ENCODE data around the gene MAX.

The MAX gene

DNA sequence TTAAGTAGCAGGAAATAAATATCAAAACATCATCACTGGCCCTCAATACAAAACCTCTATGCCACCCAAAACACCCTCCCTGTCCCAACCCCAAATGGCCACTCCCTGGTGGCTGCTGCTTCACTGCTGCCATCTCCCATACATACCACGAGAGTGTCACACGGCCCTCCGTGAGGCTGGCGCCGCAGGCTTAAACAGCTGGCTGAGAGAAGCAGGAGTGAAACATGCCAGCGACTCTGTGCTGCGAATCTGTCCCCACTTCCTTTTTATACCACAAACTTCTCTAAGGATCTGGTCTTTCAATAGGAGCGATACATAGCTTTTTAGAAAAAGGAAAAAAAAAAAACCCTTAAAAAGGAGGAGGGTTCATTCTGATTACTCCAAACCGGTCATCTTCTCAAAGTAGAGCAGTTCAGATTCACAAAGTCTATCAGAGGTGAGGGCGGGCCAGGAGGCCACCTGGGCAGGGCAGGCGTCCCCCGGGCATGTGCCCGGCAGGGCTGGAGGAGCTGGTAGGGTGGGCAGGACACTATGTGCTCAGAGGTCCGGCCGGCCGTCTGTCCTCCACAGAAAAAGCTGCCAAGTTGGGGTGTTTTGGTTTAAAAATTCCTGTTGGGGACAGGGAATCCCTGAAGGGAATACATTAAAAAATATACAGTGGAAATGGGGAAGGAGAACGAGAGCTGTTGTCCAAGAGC lies 26.5 kb downstream of the MAX start:
- Histone ChIP-seq H4K91ac (ENCODE audit: low read depth, low read length, poor library complexity) (no peak overlapping the region), H3K27ac (replicated peaks; ENCODE audit: low read length) (no peak overlapping the region), H3K36me3 (replicated peaks in 1 of 2; ENCODE audit: control insufficient read depth in 2 of 2, insufficient read depth in 2 of 2, low read length in 2 of 2) (peaks cover 21 to 71% of the 10 kb centered on the region in 2 donors), H4K8ac (ENCODE audit: low read depth, low read length) (no peak overlapping the region), H3K14ac (ENCODE audit: low read length) (no peak overlapping the region), H2BK12ac (ENCODE audit: low read length) (no peak overlapping the region), H2BK15ac (ENCODE audit: low read length) (no peak overlapping the region), H2AK5ac (ENCODE audit: low read depth, low read length) (no peak overlapping the region), H3K4me2 (ENCODE audit: insufficient read depth, low read length, poor library complexity, severe bottlenecking) (no peak overlapping the region), H3K18ac (ENCODE audit: low read length) (no peak overlapping the region), H3K9me3 (replicated peaks in 1 of 2; ENCODE audit: control insufficient read depth in 2 of 2, insufficient read depth in 1 of 2, low read depth in 1 of 2, low read length in 2 of 2) (no peaks in the 10 kb centered on the region), H2BK120ac (ENCODE audit: low read depth, low read length) (no peak overlapping the region), H3K4me3 (ENCODE audit: low read length in 2 of 2) (no peak overlapping the region), H3K23ac (ENCODE audit: low read depth, low read length, poor library complexity) (no peak overlapping the region), H3K79me1 (ENCODE audit: low read depth, low read length) (no peaks in the 10 kb centered on the region), H3K9ac (ENCODE audit: low read depth, low read length, poor library complexity) (no peak overlapping the region), H2AFZ (ENCODE audit: low read length) (no peak overlapping the region), H3K4me1 (ENCODE audit: control insufficient read depth in 2 of 2, insufficient read depth in 1 of 2, low read depth in 1 of 2, low read length in 2 of 2) (no peaks in the 10 kb centered on the region), H3K4ac (ENCODE audit: low read length) (no peak overlapping the region), H2BK5ac (ENCODE audit: low read length) (no peak overlapping the region), H3K27me3 (ENCODE audit: control insufficient read depth in 3 of 3, insufficient read depth in 3 of 3, low read depth in 1 of 3, low read length in 3 of 3) (peaks cover 0 to 2% (median 0%) of the 10 kb centered on the region in 3 experiments)
- no CpG with 5 or more reads among the region's 17 CpGs for WGBS, 2 donors (ENCODE audit: extremely low coverage in 2 of 2, insufficient read length in 2 of 2, insufficient replicate concordance in 1 of 2)
- DNase-seq (ENCODE audit: low spot score) = no peak

DNA sequence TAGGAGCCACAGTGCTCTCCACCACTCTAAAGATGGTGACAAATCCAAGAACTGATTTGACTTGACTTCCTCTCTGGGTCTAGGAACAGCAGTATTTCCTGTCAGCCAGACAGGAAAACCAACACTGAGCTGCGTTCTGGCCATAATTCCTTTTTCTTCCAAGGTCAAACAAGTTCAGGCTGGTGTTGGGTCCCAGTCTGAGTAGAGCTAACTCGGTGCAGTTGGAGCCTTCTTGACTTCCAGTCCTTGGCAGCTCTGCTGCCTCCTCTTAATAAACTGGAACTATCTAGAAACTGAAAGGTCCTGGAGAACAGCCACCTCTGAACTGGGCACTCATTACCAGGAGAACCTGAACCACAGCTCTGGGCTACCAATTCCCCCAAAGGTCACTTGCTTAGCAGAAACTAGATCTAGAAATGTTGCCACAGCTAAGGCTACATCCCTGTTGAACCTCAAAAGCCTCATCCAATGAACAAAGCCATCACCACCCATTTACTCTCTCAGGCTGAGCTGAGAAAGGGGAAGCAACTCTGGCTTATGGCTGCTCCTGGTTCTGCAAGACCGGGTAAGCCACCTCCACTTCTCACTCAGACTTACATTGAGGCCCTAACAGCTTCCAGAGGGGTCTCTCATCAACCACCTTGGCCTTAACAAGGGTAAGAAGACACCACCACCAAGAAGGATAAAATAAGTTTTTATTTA lies 27.7 kb downstream of the MAX start:
- peaks cover 18 to 66% of the 10 kb centered on the region in 2 donors for H3K36me3 ChIP-seq (replicated peaks in 1 of 2; ENCODE audit: control insufficient read depth in 2 of 2, insufficient read depth in 2 of 2, low read length in 2 of 2)
- H3K27ac ChIP-seq (replicated peaks; ENCODE audit: low read length) = no peak overlapping the region
- no peak overlapping the region for H3K4me2 ChIP-seq (ENCODE audit: insufficient read depth, low read length, poor library complexity, severe bottlenecking)
- no peaks in the 10 kb centered on the region for H3K9me3 ChIP-seq (replicated peaks in 1 of 2; ENCODE audit: control insufficient read depth in 2 of 2, insufficient read depth in 1 of 2, low read depth in 1 of 2, low read length in 2 of 2)
- H3K79me1 ChIP-seq (ENCODE audit: low read depth, low read length) = no peaks in the 10 kb centered on the region
- no peak overlapping the region for H2AK5ac ChIP-seq (ENCODE audit: low read depth, low read length)
- H3K4me3 ChIP-seq (ENCODE audit: low read length in 2 of 2) = no peak overlapping the region
- no peak overlapping the region for H3K4ac ChIP-seq (ENCODE audit: low read length)
- no peak overlapping the region for H3K9ac ChIP-seq (ENCODE audit: low read depth, low read length, poor library complexity)
- peaks cover 0 to 2% (median 0%) of the 10 kb centered on the region in 3 experiments for H3K27me3 ChIP-seq (ENCODE audit: control insufficient read depth in 3 of 3, insufficient read depth in 3 of 3, low read depth in 1 of 3, low read length in 3 of 3)
- H2BK12ac ChIP-seq (ENCODE audit: low read length) = no peak overlapping the region
- H3K4me1 ChIP-seq (ENCODE audit: control insufficient read depth in 2 of 2, insufficient read depth in 1 of 2, low read depth in 1 of 2, low read length in 2 of 2) = no peaks in the 10 kb centered on the region
- H3K14ac ChIP-seq (ENCODE audit: low read length) = no peak overlapping the region
- DNase-seq (ENCODE audit: low spot score) = no peak
- no peak overlapping the region for H2AFZ ChIP-seq (ENCODE audit: low read length)
- no peak overlapping the region for H2BK120ac ChIP-seq (ENCODE audit: low read depth, low read length)
- H2BK15ac ChIP-seq (ENCODE audit: low read length) = no peak overlapping the region
- H4K91ac ChIP-seq (ENCODE audit: low read depth, low read length, poor library complexity) = no peak overlapping the region
- no peak overlapping the region for H3K23ac ChIP-seq (ENCODE audit: low read depth, low read length, poor library complexity)
- WGBS, 2 donors (ENCODE audit: extremely low coverage in 2 of 2, insufficient read length in 2 of 2, insufficient replicate concordance in 1 of 2) = no CpG with 5 or more reads among the region's 3 CpGs
- H3K18ac ChIP-seq (ENCODE audit: low read length) = no peak overlapping the region
- no peak overlapping the region for H2BK5ac ChIP-seq (ENCODE audit: low read length)
- H4K8ac ChIP-seq (ENCODE audit: low read depth, low read length) = no peak overlapping the region

DNA sequence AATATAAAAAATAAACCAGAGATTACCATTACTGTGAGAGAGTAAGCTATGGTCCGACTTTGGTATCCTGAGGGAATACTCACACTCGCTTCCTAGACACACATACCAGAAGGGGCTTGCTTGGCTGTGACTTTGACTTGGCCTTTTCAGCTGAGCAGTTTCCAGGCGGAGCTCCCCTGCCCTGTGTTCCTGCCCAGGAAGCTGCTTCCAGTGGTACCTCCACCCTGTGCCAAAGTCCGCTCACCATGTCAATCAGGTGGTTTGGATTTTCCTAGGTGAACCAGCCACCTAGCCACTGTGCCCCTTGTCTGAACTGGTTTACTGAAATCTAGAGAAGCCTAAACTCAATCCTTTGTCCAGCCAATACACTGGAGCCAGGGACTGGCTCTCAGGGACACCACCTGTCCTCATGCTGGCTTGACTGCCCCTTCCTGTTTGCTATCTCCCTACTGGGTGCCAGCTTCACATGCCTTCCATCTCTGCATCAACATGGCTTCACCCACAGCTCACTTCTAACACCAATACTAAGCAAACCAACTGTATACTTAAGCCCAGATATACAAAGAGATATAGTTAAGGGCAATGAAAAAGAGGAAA lies 28.6 kb downstream of the MAX start:
- H4K91ac ChIP-seq (ENCODE audit: low read depth, low read length, poor library complexity) = no peak overlapping the region
- H3K79me1 ChIP-seq (ENCODE audit: low read depth, low read length) = no peaks in the 10 kb centered on the region
- H3K4me1 ChIP-seq (ENCODE audit: control insufficient read depth in 2 of 2, insufficient read depth in 1 of 2, low read depth in 1 of 2, low read length in 2 of 2) = no peaks in the 10 kb centered on the region
- no peak overlapping the region for H3K18ac ChIP-seq (ENCODE audit: low read length)
- no peak overlapping the region for H2BK5ac ChIP-seq (ENCODE audit: low read length)
- H2AFZ ChIP-seq (ENCODE audit: low read length) = no peak overlapping the region
- no CpG with 5 or more reads among the region's 4 CpGs for WGBS, 2 donors (ENCODE audit: extremely low coverage in 2 of 2, insufficient read length in 2 of 2, insufficient replicate concordance in 1 of 2)
- no peak overlapping the region for H2BK12ac ChIP-seq (ENCODE audit: low read length)
- no peak overlapping the region for H3K23ac ChIP-seq (ENCODE audit: low read depth, low read length, poor library complexity)
- no peak overlapping the region for H2BK120ac ChIP-seq (ENCODE audit: low read depth, low read length)
- no peak overlapping the region for H4K8ac ChIP-seq (ENCODE audit: low read depth, low read length)
- H3K9me3 ChIP-seq (replicated peaks in 1 of 2; ENCODE audit: control insufficient read depth in 2 of 2, insufficient read depth in 1 of 2, low read depth in 1 of 2, low read length in 2 of 2) = no peaks in the 10 kb centered on the region
- peaks cover 0 to 2% (median 0%) of the 10 kb centered on the region in 3 experiments for H3K27me3 ChIP-seq (ENCODE audit: control insufficient read depth in 3 of 3, insufficient read depth in 3 of 3, low read depth in 1 of 3, low read length in 3 of 3)
- no peak for DNase-seq (ENCODE audit: low spot score)
- H3K4me2 ChIP-seq (ENCODE audit: insufficient read depth, low read length, poor library complexity, severe bottlenecking) = no peak overlapping the region
- H3K4me3 ChIP-seq (ENCODE audit: low read length in 2 of 2) = no peak overlapping the region
- H2BK15ac ChIP-seq (ENCODE audit: low read length) = no peak overlapping the region
- no peak overlapping the region for H3K27ac ChIP-seq (replicated peaks; ENCODE audit: low read length)
- no peak overlapping the region for H3K9ac ChIP-seq (ENCODE audit: low read depth, low read length, poor library complexity)
- no peak overlapping the region for H3K4ac ChIP-seq (ENCODE audit: low read length)
- H2AK5ac ChIP-seq (ENCODE audit: low read depth, low read length) = no peak overlapping the region
- H3K14ac ChIP-seq (ENCODE audit: low read length) = no peak overlapping the region
- peaks cover 14 to 61% of the 10 kb centered on the region in 2 donors for H3K36me3 ChIP-seq (replicated peaks in 1 of 2; ENCODE audit: control insufficient read depth in 2 of 2, insufficient read depth in 2 of 2, low read length in 2 of 2)

DNA sequence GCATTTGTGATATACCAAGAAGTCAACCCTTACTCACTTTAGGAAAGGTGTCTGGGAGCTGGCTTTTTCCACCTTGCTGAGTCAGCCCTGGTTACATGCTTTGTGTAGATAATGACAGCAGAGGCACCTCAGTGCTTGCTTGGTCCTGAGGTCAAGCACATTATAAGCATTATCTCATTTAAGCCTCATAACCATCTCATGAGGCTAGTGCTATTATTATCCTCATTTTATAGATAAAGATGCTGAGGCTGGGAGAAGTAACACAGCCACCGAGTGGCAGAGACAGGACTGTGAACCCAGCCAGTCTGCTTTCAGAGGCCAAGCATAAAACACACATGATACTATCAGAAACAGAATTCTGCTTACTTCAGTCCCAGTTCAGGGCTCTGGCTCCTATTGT lies 29.4 kb downstream of the MAX start:
- no peak overlapping the region for H3K14ac ChIP-seq (ENCODE audit: low read length)
- peaks cover 0 to 2% (median 0%) of the 10 kb centered on the region in 3 experiments for H3K27me3 ChIP-seq (ENCODE audit: control insufficient read depth in 3 of 3, insufficient read depth in 3 of 3, low read depth in 1 of 3, low read length in 3 of 3)
- no peak overlapping the region for H3K4me3 ChIP-seq (ENCODE audit: low read length in 2 of 2)
- no peak overlapping the region for H3K4me2 ChIP-seq (ENCODE audit: insufficient read depth, low read length, poor library complexity, severe bottlenecking)
- H3K18ac ChIP-seq (ENCODE audit: low read length) = no peak overlapping the region
- no peaks in the 10 kb centered on the region for H3K9me3 ChIP-seq (replicated peaks in 1 of 2; ENCODE audit: control insufficient read depth in 2 of 2, insufficient read depth in 1 of 2, low read depth in 1 of 2, low read length in 2 of 2)
- DNase-seq (ENCODE audit: low spot score) = no peak
- H3K9ac ChIP-seq (ENCODE audit: low read depth, low read length, poor library complexity) = no peak overlapping the region
- peaks cover 14 to 56% of the 10 kb centered on the region in 2 donors for H3K36me3 ChIP-seq (replicated peaks in 1 of 2; ENCODE audit: control insufficient read depth in 2 of 2, insufficient read depth in 2 of 2, low read length in 2 of 2)
- H2AK5ac ChIP-seq (ENCODE audit: low read depth, low read length) = no peak overlapping the region
- H4K91ac ChIP-seq (ENCODE audit: low read depth, low read length, poor library complexity) = no peak overlapping the region
- H2AFZ ChIP-seq (ENCODE audit: low read length) = no peak overlapping the region
- no CpG with 5 or more reads among the region's 1 CpG for WGBS, 2 donors (ENCODE audit: extremely low coverage in 2 of 2, insufficient read length in 2 of 2, insufficient replicate concordance in 1 of 2)
- no peak overlapping the region for H2BK12ac ChIP-seq (ENCODE audit: low read length)
- H2BK15ac ChIP-seq (ENCODE audit: low read length) = no peak overlapping the region
- H3K4ac ChIP-seq (ENCODE audit: low read length) = no peak overlapping the region
- no peak overlapping the region for H4K8ac ChIP-seq (ENCODE audit: low read depth, low read length)
- no peak overlapping the region for H3K23ac ChIP-seq (ENCODE audit: low read depth, low read length, poor library complexity)
- no peaks in the 10 kb centered on the region for H3K4me1 ChIP-seq (ENCODE audit: control insufficient read depth in 2 of 2, insufficient read depth in 1 of 2, low read depth in 1 of 2, low read length in 2 of 2)
- no peak overlapping the region for H2BK120ac ChIP-seq (ENCODE audit: low read depth, low read length)
- no peak overlapping the region for H3K27ac ChIP-seq (replicated peaks; ENCODE audit: low read length)
- no peak overlapping the region for H2BK5ac ChIP-seq (ENCODE audit: low read length)
- H3K79me1 ChIP-seq (ENCODE audit: low read depth, low read length) = no peaks in the 10 kb centered on the region

All from neuronal stem cell (in vitro differentiated cells).